ENCODE results near the gene ZNF281. TPM values are rescaled to one million over a fixed set of nuclear protein-coding genes. Genes with fewer than 3 reads are reported as not detected.

The ZNF281 gene
- total and polyA plus RNA-seq, 9 of the 15 experiments (the other 6 are each of a cell fraction or from before 2014, with no cell fraction given), result 9.6 to 24.9 (median 16.5) TPM

DNA sequence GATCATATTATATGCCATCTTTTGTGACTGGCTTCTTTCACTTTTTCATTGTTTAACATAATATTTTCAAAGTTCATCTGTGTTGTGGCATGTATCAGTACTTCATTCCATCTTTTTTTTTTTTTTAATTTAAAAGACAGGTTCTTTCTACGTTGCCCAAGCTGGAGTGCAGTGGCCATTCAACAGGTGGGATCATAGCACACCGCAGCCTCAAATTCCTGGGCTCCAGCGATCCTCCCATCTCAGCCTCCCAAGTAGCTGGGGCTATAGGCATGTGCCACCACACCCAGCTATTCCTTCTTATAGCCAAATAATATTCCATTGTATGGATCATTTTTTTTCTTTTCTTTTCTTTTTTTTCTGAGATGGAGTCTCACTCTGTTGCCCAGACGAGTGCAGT lies 34.6 kb upstream of the ZNF281 start:
- 6% methylated on average over 4 of the region's 4 CpGs for WGBS (ENCODE audit: insufficient coverage, low coverage, missing lambda C conversion rate)
- ATAC-seq, result no peak
- no peak for DNase-seq (ENCODE audit: extremely low read depth in 1 of 4, low spot score in 3 of 4)
- no peaks in the 10 kb centered on the region for H3K4me1 ChIP-seq (replicated peaks in 1 of 2; ENCODE audit: control insufficient read depth in 2 of 2, insufficient read depth in 2 of 2, low read length in 2 of 2)
- no peaks in the 10 kb centered on the region for H3K36me3 ChIP-seq (ENCODE audit: control insufficient read depth, insufficient read depth, low read length)
- no peak overlapping the region for H3K27ac ChIP-seq (ENCODE audit: extremely low read depth, low read depth, low read length)
- H4K20me1 ChIP-seq (replicated peaks; ENCODE audit: control insufficient read depth, insufficient read depth, low read length), result no peaks in the 10 kb centered on the region
- H3K79me2 ChIP-seq (ENCODE audit: control insufficient read depth, insufficient read depth, low read length), result no peaks in the 10 kb centered on the region
- no peaks in the 10 kb centered on the region for H3K9me1 ChIP-seq (ENCODE audit: control insufficient read depth, insufficient read depth, low read length)
- no peak overlapping the region for H2AFZ ChIP-seq (ENCODE audit: low read depth, low read length)
- no peaks in the 10 kb centered on the region for H3K9me3 ChIP-seq (replicated peaks; ENCODE audit: control insufficient read depth, insufficient read depth, low read depth, low read length)
- in situ Hi-C loops (cut with MboI), result no loop called here
- POLR2A ChIA-PET, result no interaction called here
- intact Hi-C loops (cut with micrococcal nuclease), result no loop called here
- H3K27me3 ChIP-seq (ENCODE audit: control insufficient read depth in 2 of 2, insufficient read depth in 2 of 2, low read length in 2 of 2), result peaks cover 9 to 10% of the 10 kb centered on the region in 2 experiments
- CTCF ChIA-PET (ENCODE audit: low intra/inter-chr PET ratio), result no interaction called here
- H3K4me2 ChIP-seq (ENCODE audit: insufficient read depth, low read length), result no peak overlapping the region
- no peak for TF ChIP-seq DMBX1 (CRISPR knock-in tag; IDR thresholded peaks at IDR 0.05; ENCODE audit: borderline replicate concordance)
- no peak overlapping the region for H3K9ac ChIP-seq (ENCODE audit: insufficient read depth in 1 of 2, low read depth in 2 of 2, low read length in 2 of 2)
- no TSS peak for BruUV-seq (replicated peaks)
- H3K4me3 ChIP-seq, result no peak overlapping the region
- no peak for FAIRE-seq

DNA sequence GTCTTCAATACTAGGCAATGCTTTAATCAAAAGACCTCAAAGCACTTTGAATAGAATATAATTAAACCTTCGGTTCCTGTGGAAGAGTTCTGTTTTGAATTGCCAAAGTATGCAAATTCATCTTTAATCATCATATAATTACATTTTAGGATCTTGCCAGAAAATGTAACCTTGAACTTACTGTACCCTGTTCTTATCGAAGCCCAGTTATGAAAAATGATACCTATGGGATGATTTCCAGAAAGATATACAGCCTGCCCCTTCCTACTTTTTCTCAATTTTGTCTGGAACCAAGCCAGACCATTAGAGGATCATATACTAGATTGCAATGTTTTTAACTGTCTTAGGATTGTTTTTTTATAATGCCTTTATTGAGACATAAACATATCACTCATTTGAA lies 34.0 kb upstream of the ZNF281 start:
- Histone ChIP-seq H3K4me2 (ENCODE audit: insufficient read depth, low read length) (no peak overlapping the region), H3K4me1 (replicated peaks in 1 of 2; ENCODE audit: control insufficient read depth in 2 of 2, insufficient read depth in 2 of 2, low read length in 2 of 2) (no peaks in the 10 kb centered on the region), H2AFZ (ENCODE audit: low read depth, low read length) (no peak overlapping the region), H3K9me1 (ENCODE audit: control insufficient read depth, insufficient read depth, low read length) (no peaks in the 10 kb centered on the region), H3K27me3 (ENCODE audit: control insufficient read depth in 2 of 2, insufficient read depth in 2 of 2, low read length in 2 of 2) (peaks cover 10 to 12% of the 10 kb centered on the region in 2 experiments), H3K36me3 (ENCODE audit: control insufficient read depth, insufficient read depth, low read length) (no peaks in the 10 kb centered on the region), H3K4me3 (no peak overlapping the region), H3K9ac (ENCODE audit: insufficient read depth in 1 of 2, low read depth in 2 of 2, low read length in 2 of 2) (no peak overlapping the region), H3K79me2 (ENCODE audit: control insufficient read depth, insufficient read depth, low read length) (no peaks in the 10 kb centered on the region), H4K20me1 (replicated peaks; ENCODE audit: control insufficient read depth, insufficient read depth, low read length) (no peaks in the 10 kb centered on the region), H3K9me3 (replicated peaks; ENCODE audit: control insufficient read depth, insufficient read depth, low read depth, low read length) (no peaks in the 10 kb centered on the region), H3K27ac (ENCODE audit: extremely low read depth, low read depth, low read length) (no peak overlapping the region)
- ChIA-PET CTCF (ENCODE audit: low intra/inter-chr PET ratio) (no interaction called here), POLR2A (no interaction called here)
- TF ChIP-seq CTBP1 (IDR thresholded peaks at IDR 0.05; ENCODE audit: borderline replicate concordance) (no peak), ZBTB7A (IDR thresholded peaks at IDR 0.05; ENCODE audit: borderline replicate concordance, control insufficient read depth, low read depth, low read length) (no peak)
- no peak for ATAC-seq
- 2% methylated on average over 2 of the region's 2 CpGs for WGBS (ENCODE audit: insufficient coverage, low coverage, missing lambda C conversion rate)
- no peak for FAIRE-seq
- intact Hi-C loops (cut with micrococcal nuclease), result no loop called here
- BruUV-seq (replicated peaks), result no TSS peak
- in situ Hi-C loops (cut with MboI), result no loop called here
- DNase-seq (ENCODE audit: extremely low read depth in 1 of 4, low spot score in 3 of 4), result no peak

Data from K562 (cell line).